HCT116 (cell line): ENCODE measurements around the gene GJB2. TPM values are rescaled to one million over a fixed set of nuclear protein-coding genes. Genes with fewer than 3 reads are reported as not detected.
"Not testable (repeated sequence)": the region's sequence is repeated elsewhere in the genome, so short reads cannot be mapped to it uniquely, and the experiment has no call there.

ENCODE experiments used
- ATAC-seq: fragments of 200-7000 bp; cut with Tn5 transposase; 2 replicates; pipeline ENCODE4 v1.9.1; 2020; ENCODE audit warnings: mild to moderate bottlenecking, moderate library complexity
- BruUV-seq: library from RNA; stranded (reverse); fragments of 400-500 nt; replicated peaks from 2 replicates; lab custom pipeline; 2021; lab: Mats Ljungman, UMichigan
- CTCF ChIA-PET: fragments of 300-600 bp; sonication (Branson Sonifier 250); formaldehyde crosslinking; loops from one replicate; lab custom pipeline; 2021; ENCODE audit warnings: antibody characterized with exemption; lab: Charles Lee
- POLR2A ChIA-PET: fragments of 300-600, 350-600 bp; sonication (Branson Sonifier 250); formaldehyde crosslinking; loops from one replicate; lab custom pipeline; 2021; ENCODE audit warnings: antibody characterized with exemption; lab: Charles Lee
- RAD21 ChIA-PET, 2 experiments: fragments of 300-600 bp; sonication (Branson Sonifier 250); formaldehyde crosslinking; loops; one replicate each; lab custom pipeline; 2023; ENCODE audit warnings: low total read pairs in 2 of 2; ENCODE audit not compliant: uncharacterized antibody in 2 of 2, unreplicated experiment in 2 of 2, low non-redundant PET in 1 of 2; lab: Charles Lee
- DNase-seq: peaks from one replicate; pipeline ENCODE4 v3.0.0-alpha.2; 2010; ENCODE audit warnings: low read depth, low spot score
- H2AFZ ChIP-seq: fragments of 200-600 bp; shearing (Covaris generic), sonication (generic); 2 replicates; pipeline ENCODE4 v1.6.1; 2017; ENCODE audit warnings: low read depth, mixed run types, mixed read lengths, antibody characterized with exemption, low read length; ENCODE audit not compliant: poor library complexity, severe bottlenecking
- H3K27ac ChIP-seq: 2 replicates; pipeline ENCODE4 v1.5.1; 2012; ENCODE audit warnings: low read depth, low read length
- H3K27me3 ChIP-seq: fragments of 200-600 bp; sonication (generic); 2 replicates; pipeline ENCODE4 v1.6.1; 2016; ENCODE audit warnings: mixed run types, low read length, mixed read lengths; ENCODE audit not compliant: insufficient read depth
- H3K36me3 ChIP-seq, 2 experiments: fragments of 200-500 bp in 1 of 2; fragments of 200-600 bp in 1 of 2; sonication (Bioruptor generic) in 1 of 2; sonication (generic) in 1 of 2; 2 replicates each; pipeline versions ENCODE4 v1.5.1 to v1.6.1; 2014 to 2016; ENCODE audit warnings: low read length in 2 of 2, inconsistent platforms in 1 of 2, mixed read lengths in 1 of 2, mixed run types in 1 of 2; ENCODE audit not compliant: insufficient read depth in 2 of 2, control insufficient read depth in 1 of 2
- H3K4me1 ChIP-seq, 2 experiments: fragments of 200-600 bp in 1 of 2; sonication (generic) in 1 of 2; 2 replicates each; pipeline versions ENCODE4 v1.5.1 to v1.6.1; 2012 to 2017; ENCODE audit warnings: low read length in 2 of 2, inconsistent platforms in 1 of 2, mild to moderate bottlenecking in 1 of 2, mixed read lengths in 1 of 2, mixed run types in 1 of 2, moderate library complexity in 1 of 2; ENCODE audit not compliant: insufficient read depth in 2 of 2, control insufficient read depth in 1 of 2
- H3K4me2 ChIP-seq: fragments of 200-600 bp; sonication (generic); 2 replicates; pipeline ENCODE4 v1.6.1; 2017; ENCODE audit warnings: mixed run types, low read length, mixed read lengths
- H3K4me3 ChIP-seq, 2 experiments: fragments of 200-600 bp in 1 of 2; sonication (generic) in 1 of 2; replicated peaks in 1 of 2; 2 replicates each; pipeline ENCODE4 v1.5.1; 2011 to 2016; ENCODE audit warnings: low read length in 2 of 2, control low read depth in 1 of 2, low read depth in 1 of 2, mild to moderate bottlenecking in 1 of 2, mixed read lengths in 1 of 2, mixed run types in 1 of 2
- H3K79me2 ChIP-seq: fragments of 200-600 bp; sonication (generic); 2 replicates; pipeline ENCODE4 v1.6.1; 2017; ENCODE audit warnings: mild to moderate bottlenecking, mixed run types, low read length, moderate library complexity, mixed read lengths; ENCODE audit not compliant: insufficient read depth
- H3K9ac ChIP-seq: fragments of 200-600 bp; sonication (generic); 2 replicates; pipeline ENCODE4 v1.6.1; 2016; ENCODE audit warnings: low read length, mixed read lengths
- H3K9me2 ChIP-seq: fragments of 200-600 bp; sonication (generic), shearing (Covaris generic); 2 replicates; pipeline ENCODE4 v1.6.1; 2017; ENCODE audit warnings: mixed run types, mild to moderate bottlenecking, moderate library complexity; ENCODE audit not compliant: insufficient read depth
- H3K9me3 ChIP-seq, 2 experiments: fragments of 200-500 bp in 1 of 2; fragments of 200-600 bp in 1 of 2; sonication (Bioruptor generic) in 1 of 2; sonication (generic) in 1 of 2; 2 replicates each; pipeline ENCODE4 v1.6.1; 2014 to 2017; ENCODE audit warnings: low read length in 2 of 2, mixed read lengths in 2 of 2, inconsistent platforms in 1 of 2, low read depth in 1 of 2, mild to moderate bottlenecking in 1 of 2, mixed run types in 1 of 2, moderate library complexity in 1 of 2; ENCODE audit not compliant: control insufficient read depth in 1 of 2, insufficient read depth in 1 of 2
- H4K20me1 ChIP-seq: fragments of 200-600 bp; sonication (generic), shearing (Covaris generic); 2 replicates; pipeline ENCODE4 v1.6.1; 2017; ENCODE audit warnings: mixed run types, mild to moderate bottlenecking, moderate library complexity; ENCODE audit not compliant: insufficient read depth
- CBX3 ChIP-seq: IDR thresholded peaks from 2 replicates; pipeline ENCODE4 v1.6.1; 2012; ENCODE audit warnings: low read depth
- CEBPB ChIP-seq: IDR thresholded peaks from 2 replicates; pipeline ENCODE4 v1.6.1; 2012; ENCODE audit warnings: low read depth
- EGR1 ChIP-seq: IDR thresholded peaks from 2 replicates; pipeline ENCODE4 v1.6.1; 2012; ENCODE audit warnings: low read depth
- ELF1 ChIP-seq: IDR thresholded peaks from 2 replicates; pipeline ENCODE4 v1.6.1; 2012; ENCODE audit warnings: low read depth, borderline replicate concordance
- EZH2 ChIP-seq: fragments of 200-600 bp; sonication (generic); IDR thresholded peaks from 2 replicates; pipeline ENCODE4 v1.6.1; 2017; ENCODE audit warnings: antibody characterized with exemption, mixed run types
- EZH2phosphoT487 ChIP-seq: fragments of 200-600 bp; IDR thresholded peaks from 2 replicates; pipeline ENCODE4 v1.6.1; 2018; ENCODE audit warnings: antibody characterized with exemption, borderline replicate concordance
- JUND ChIP-seq: IDR thresholded peaks from 2 replicates; pipeline ENCODE4 v1.6.1; 2012
- POLR2A ChIP-seq: IDR thresholded peaks from 2 replicates; pipeline ENCODE4 v1.7.0; 2011; ENCODE audit warnings: borderline replicate concordance; ENCODE audit not compliant: insufficient read depth, insufficient read length; ENCODE audit errors: extremely low read depth
- POLR2AphosphoS5 ChIP-seq: IDR thresholded peaks from 2 replicates; pipeline ENCODE4 v1.6.1; 2011; ENCODE audit warnings: mild to moderate bottlenecking, low read depth, low read length, moderate library complexity
- RAD21 ChIP-seq: IDR thresholded peaks from 2 replicates; pipeline ENCODE4 v1.6.1; 2012; ENCODE audit warnings: low read depth, mild to moderate bottlenecking
- SIN3A ChIP-seq: IDR thresholded peaks from 2 replicates; pipeline ENCODE4 v1.6.1; 2012; ENCODE audit warnings: low read depth
- SP1 ChIP-seq: IDR thresholded peaks from 2 replicates; pipeline ENCODE4 v1.6.1; 2012; ENCODE audit warnings: low read depth
- SRF ChIP-seq: IDR thresholded peaks from 2 replicates; pipeline ENCODE4 v1.6.1; 2012; ENCODE audit warnings: low read depth
- TCF7L2 ChIP-seq: IDR thresholded peaks from 2 replicates; pipeline ENCODE4 v1.7.0; 2011; ENCODE audit warnings: borderline replicate concordance, inconsistent platforms; ENCODE audit not compliant: insufficient read depth, insufficient read length; ENCODE audit errors: extremely low read depth
- YY1 ChIP-seq: IDR thresholded peaks from 2 replicates; pipeline ENCODE4 v1.6.1; 2011; ENCODE audit warnings: low read length, low read depth, moderate library complexity, mild to moderate bottlenecking; ENCODE audit not compliant: insufficient replicate concordance; ENCODE audit errors: extremely low read depth
- ZFX ChIP-seq: fragments of 450-650 bp; IDR thresholded peaks from 2 replicates; pipeline ENCODE4 v1.6.1; 2017
- intact Hi-C: fragments of 100-400 bp; cut with micrococcal nuclease; formaldehyde crosslinking; loops from 2 replicates; pipeline ENCODE4 v1.10.0; 2022
- total RNA-seq: library from RNA; stranded (reverse); gene quantifications from one replicate; pipeline ENCODE4 v1.2.1, GENCODE V29; 2021; ENCODE audit not compliant: unreplicated experiment
- TF ChIP-seq, protein P1 (sequence below): IDR thresholded peaks from 2 replicates; pipeline ENCODE4 v1.6.1; 2012; ENCODE audit warnings: low read depth
- TF ChIP-seq, protein P2 (sequence below): IDR thresholded peaks from 2 replicates; pipeline ENCODE4 v1.6.1; 2012

Gene GJB2
- total RNA-seq, 1 experiment from 2014 or later, result 44.7 TPM

DNA sequence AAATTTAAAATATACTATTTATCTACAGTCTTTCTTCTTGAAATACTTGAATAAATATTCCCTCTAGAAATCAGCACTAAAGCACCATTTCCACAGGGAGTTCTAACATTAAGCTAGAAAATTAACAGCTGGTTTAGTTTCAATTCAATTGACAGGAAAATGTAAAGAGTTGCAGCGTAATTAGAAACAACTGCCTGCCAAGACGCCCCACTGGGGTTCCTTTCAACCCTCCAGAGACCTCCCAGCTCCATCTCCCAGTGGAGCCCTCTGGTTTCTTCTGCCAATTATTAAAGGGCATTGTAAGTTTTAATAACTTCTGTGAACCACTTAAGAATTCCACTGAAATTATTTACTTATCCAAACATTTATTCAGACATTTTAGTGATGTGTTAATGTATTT is 36.0 kb downstream of the GJB2 start:
- CTCF ChIA-PET, result interaction anchor here (0.6 to 1.4 kb wide), 2 partner anchors 28 to 41 kb away, joined by 3 read pairs; no protein-coding TSS in a partner anchor
- Histone ChIP-seq H3K27me3 (no peaks in the 10 kb centered on the region), H2AFZ (no peak overlapping the region), H3K9me3 (no peaks in the 10 kb centered on the region), H3K4me1 (peaks cover 2 to 10% of the 10 kb centered on the region in 2 experiments; a peak in 3 of 4 replicates), H3K4me3 (no peak overlapping the region), H3K79me2 (no peaks in the 10 kb centered on the region; the same call in 1 of the 2 replicates), H4K20me1 (no peaks in the 10 kb centered on the region), H3K27ac (no peak overlapping the region), H3K4me2 (no peak overlapping the region), H3K9ac (no peak overlapping the region), H3K36me3 (no peaks in the 10 kb centered on the region), H3K9me2 (no peaks in the 10 kb centered on the region)
- TF ChIP-seq TCF7L2 (no peak), SIN3A (no peak), ELF1 (no peak), CEBPB (no peak), JUND (no peak), ZFX (no peak), EGR1 (no peak), POLR2A (no peak), EZH2phosphoT487 (no peak), POLR2AphosphoS5 (no peak), CBX3 (no peak), SP1 (no peak), YY1 (no peak), RAD21 (no peak), EZH2 (no peak), SRF (no peak)
- TF ChIP-seq, protein P1, sequence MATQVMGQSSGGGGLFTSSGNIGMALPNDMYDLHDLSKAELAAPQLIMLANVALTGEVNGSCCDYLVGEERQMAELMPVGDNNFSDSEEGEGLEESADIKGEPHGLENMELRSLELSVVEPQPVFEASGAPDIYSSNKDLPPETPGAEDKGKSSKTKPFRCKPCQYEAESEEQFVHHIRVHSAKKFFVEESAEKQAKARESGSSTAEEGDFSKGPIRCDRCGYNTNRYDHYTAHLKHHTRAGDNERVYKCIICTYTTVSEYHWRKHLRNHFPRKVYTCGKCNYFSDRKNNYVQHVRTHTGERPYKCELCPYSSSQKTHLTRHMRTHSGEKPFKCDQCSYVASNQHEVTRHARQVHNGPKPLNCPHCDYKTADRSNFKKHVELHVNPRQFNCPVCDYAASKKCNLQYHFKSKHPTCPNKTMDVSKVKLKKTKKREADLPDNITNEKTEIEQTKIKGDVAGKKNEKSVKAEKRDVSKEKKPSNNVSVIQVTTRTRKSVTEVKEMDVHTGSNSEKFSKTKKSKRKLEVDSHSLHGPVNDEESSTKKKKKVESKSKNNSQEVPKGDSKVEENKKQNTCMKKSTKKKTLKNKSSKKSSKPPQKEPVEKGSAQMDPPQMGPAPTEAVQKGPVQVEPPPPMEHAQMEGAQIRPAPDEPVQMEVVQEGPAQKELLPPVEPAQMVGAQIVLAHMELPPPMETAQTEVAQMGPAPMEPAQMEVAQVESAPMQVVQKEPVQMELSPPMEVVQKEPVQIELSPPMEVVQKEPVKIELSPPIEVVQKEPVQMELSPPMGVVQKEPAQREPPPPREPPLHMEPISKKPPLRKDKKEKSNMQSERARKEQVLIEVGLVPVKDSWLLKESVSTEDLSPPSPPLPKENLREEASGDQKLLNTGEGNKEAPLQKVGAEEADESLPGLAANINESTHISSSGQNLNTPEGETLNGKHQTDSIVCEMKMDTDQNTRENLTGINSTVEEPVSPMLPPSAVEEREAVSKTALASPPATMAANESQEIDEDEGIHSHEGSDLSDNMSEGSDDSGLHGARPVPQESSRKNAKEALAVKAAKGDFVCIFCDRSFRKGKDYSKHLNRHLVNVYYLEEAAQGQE, result no peak
- TF ChIP-seq, protein P2, sequence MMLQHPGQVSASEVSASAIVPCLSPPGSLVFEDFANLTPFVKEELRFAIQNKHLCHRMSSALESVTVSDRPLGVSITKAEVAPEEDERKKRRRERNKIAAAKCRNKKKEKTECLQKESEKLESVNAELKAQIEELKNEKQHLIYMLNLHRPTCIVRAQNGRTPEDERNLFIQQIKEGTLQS, result no peak
- RAD21 ChIA-PET, result no interaction called here
- POLR2A ChIA-PET, result no interaction called here
- intact Hi-C loops, result no loop called here
- ATAC-seq (no peak), DNase-seq (no peak)
- BruUV-seq, result no TSS peak

DNA sequence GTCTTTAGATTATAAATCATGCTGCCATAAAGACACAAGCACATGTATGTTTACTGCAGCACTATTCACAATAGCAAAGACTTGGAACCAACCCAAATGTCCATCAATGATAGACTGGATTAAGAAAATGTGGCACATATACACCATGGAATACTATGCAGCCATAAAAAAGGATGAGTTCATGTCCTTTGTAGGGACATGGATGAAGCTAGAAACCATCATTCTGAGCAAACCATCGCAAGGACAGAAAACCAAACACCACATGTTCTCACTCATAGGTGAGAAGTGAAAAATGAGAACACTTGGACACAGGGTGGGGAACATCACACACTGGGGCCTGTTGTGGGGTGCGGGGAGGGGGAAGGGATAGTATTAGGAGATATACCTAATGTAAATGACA is 39.4 kb downstream of the GJB2 start:
- H3K4me1 ChIP-seq, H3K79me2 ChIP-seq, H3K9me2 ChIP-seq, H3K4me2 ChIP-seq, DNase-seq, BruUV-seq, POLR2A ChIA-PET, H3K27me3 ChIP-seq, H4K20me1 ChIP-seq, RAD21 ChIA-PET, H3K9ac ChIP-seq, ATAC-seq, CTCF ChIA-PET, H3K4me3 ChIP-seq, intact Hi-C loops, H3K9me3 ChIP-seq, H3K27ac ChIP-seq, H3K36me3 ChIP-seq, H2AFZ ChIP-seq: not testable (repeated sequence)
